Ishikawa (cell line): Measurements from ENCODE around the gene SLC2A1.

Source experiments
- EGR1 ChIP-seq: IDR thresholded peaks from 2 replicates; pipeline ENCODE4 v1.6.1; 2012
- TAF1 ChIP-seq: IDR thresholded peaks from 2 replicates; pipeline ENCODE4 v1.6.1; 2012; ENCODE audit warnings: low read depth, mild to moderate bottlenecking

DNA sequence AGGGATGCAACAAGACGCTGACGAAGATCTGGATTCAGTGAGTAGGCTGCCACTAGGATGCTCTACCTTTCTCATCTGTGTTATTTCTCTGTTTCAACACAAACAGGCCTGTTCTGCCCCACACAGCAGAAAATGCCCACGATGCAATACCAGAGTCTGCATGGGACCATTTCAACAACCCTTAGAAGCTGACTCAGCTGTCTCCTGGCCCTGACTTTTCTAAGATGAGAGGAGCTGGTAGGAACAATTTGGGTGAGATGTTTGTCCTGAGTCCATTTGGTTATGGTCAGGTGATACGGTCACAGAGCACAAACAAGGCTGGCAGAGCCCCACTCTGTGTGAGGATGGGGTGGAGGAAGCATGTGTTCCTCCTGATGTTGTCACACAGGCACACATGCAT is 11.5 kb upstream of the SLC2A1 start:
- TF ChIP-seq TAF1 (no peak), EGR1 (no peak)
